HG03442 (cell line): ENCODE measurements around the gene HYDIN.
"Not testable (repeated sequence)": the region's sequence is repeated elsewhere in the genome, so short reads cannot be mapped to it uniquely, and the experiment has no call there.

Experiments used
- ATAC-seq: cut with Tn5 transposase; IDR thresholded peaks from one replicate; pipeline ENCODE4 v1.9.1; 2021; ENCODE audit warnings: mild to moderate bottlenecking, moderate library complexity; ENCODE audit not compliant: unreplicated experiment

The HYDIN gene

DNA sequence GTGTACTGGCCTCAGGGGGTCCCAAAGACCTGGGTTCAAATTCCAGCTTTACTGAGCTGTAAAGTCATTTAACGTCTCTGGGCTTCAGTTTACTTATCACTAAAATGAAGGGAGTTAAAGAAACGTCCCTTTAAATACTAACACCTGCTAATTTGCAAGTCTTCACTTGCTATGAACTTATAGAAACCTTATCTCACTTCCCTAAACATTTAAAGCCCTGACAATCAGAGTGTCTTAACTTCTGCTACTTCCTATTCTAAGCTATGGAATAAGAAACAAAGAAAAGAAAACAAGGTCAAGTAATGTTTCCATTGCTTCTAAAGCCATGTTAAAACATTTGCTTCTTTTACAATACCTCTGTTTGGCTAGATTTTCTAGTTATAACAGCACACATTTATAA is 87.3 kb downstream of the HYDIN start:
- not testable (repeated sequence) for ATAC-seq

DNA sequence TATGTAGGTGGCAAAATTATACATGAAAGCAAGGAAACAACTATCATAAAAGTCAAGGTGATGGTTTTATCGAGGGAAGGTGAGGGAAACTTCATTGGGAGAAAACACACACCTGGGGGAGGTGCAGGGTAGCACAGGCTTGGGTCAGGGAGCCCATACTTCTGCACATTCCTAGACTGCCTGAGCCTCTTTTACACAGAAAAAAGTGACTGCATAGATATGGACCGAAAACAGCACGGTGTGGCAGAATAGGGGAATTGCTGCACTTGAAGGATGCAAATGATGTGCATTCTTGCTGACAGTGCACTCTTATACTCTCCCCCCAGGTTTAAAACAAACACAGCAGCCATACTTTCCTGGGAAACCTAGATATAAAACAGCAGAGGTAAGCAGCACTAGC is 120.0 kb downstream of the HYDIN start:
- ATAC-seq: not testable (repeated sequence)

DNA sequence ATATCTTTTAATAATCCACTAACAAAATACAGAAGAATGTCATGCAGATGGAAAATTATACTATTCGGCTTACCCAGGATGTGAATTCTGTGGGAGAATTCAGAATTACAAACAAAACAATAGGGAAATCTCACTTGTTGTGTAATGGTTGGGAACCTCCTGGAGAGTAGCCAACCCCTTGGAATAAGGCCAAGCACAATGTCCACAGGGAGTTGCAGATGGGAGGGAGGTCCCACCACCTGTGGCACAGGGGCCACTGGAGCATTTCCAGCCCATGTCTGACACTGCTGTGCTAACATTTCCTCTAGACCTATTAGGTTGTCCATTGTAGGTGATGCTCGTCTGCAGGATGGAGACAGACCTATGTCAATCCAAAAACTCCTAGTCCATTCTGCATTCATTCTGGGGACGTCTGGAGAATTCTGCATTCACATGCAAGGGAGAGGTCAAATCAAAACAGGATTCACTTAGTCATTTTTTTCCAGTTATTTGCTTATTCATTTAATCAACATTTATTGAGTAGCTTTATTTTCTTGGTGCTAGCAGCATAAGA is 120.8 kb downstream of the HYDIN start:
- not testable (repeated sequence) for ATAC-seq

GRCh38 chr16:71105881-71106280 is 124.6 kb downstream of the HYDIN start:
- ATAC-seq: not testable (repeated sequence)

DNA sequence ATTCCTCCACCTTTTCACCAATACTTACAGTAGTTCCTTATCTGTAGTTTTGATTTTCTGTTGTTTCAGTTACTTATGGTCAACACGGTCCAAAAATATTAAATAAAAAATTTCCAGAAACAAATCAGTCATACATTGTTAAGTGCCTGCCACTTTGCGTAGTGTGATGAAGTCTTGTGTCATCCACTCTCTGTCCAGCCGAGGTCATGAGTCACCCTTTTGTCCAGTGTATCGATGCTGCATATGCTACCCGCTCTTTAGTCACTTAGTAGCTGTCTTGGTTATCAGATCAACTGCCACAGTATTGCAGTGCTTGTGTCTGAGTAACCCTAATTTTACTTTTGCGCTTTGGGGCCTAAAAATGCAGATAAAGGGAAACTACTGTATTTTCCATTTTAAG is 146.9 kb downstream of the HYDIN start:
- not testable (repeated sequence) for ATAC-seq

DNA sequence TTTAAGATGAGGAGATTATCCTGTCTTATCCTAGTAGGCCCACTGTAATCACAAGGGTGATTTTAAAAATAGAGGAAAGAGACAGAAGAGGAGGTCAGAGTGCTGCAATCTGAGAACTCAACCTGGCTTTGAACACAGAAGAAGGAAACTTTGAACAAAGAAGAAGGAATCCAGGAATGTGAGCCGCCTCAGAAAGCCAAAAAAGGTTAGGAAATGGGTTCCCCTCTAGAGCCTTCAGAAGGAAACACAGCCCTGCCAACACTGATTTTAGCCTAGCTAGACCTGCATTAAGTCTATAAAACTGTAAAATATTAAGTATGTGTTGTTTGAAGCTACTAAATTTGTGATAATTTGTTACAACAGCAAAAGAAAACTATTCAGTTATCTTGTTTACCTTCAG is 149.7 kb downstream of the HYDIN start:
- not testable (repeated sequence) for ATAC-seq

DNA sequence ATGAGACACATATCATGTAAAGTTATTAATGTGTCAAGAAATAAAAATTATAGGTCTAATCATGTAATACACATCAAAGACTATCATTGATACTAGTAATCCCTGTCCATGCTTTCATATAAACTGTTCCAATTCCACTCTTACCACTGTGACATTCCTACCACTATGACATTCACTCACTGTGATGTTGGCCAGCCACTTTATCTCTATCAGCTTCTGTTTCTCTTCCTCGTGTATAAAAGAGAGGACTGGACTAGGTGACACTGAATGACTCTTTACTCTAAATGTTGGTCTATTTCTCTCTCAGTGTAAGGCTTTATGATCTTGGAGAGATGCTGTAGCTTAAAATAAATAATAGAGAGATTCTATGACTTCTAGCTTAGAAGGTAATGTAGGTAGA is 150.3 kb downstream of the HYDIN start:
- ATAC-seq: not testable (repeated sequence)

DNA sequence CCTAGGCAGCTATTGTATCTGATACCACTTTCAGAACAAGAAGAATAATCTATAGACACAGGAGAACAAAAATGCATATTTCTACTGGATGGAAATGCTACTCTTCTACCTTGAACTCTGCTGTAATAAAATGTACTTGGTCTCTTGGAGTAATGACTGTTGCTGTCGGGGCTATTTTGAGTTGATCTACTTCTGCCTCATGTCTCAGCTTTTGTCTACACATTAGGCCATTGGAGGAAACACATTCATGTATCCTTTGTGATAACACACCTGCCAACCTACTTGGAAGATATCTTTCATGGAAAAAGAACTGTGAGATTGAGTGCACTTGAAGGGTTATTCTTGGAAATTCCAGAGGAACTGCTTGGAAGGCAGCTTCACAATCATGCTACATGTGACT is 159.9 kb downstream of the HYDIN start:
- ATAC-seq: not testable (repeated sequence)

DNA sequence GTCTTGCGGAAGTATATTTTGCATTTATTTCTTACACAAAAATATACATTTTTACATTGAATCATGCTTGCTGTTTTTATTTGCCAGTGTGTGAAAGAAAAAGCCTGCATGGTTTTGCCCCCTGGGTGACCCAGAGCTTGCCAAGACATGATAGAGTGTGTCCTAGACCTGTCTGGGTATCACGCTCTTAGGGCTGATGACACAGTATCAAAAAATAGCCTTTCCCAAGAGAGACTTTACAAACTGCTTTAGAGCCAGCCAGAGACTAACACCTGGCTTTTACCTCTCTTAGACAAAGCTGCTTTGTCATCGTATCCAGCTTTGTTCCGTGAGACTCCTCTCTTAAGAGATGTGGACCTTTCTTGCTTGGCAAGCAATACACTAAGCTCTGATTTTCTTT is 160.7 kb downstream of the HYDIN start:
- not testable (repeated sequence) for ATAC-seq

DNA sequence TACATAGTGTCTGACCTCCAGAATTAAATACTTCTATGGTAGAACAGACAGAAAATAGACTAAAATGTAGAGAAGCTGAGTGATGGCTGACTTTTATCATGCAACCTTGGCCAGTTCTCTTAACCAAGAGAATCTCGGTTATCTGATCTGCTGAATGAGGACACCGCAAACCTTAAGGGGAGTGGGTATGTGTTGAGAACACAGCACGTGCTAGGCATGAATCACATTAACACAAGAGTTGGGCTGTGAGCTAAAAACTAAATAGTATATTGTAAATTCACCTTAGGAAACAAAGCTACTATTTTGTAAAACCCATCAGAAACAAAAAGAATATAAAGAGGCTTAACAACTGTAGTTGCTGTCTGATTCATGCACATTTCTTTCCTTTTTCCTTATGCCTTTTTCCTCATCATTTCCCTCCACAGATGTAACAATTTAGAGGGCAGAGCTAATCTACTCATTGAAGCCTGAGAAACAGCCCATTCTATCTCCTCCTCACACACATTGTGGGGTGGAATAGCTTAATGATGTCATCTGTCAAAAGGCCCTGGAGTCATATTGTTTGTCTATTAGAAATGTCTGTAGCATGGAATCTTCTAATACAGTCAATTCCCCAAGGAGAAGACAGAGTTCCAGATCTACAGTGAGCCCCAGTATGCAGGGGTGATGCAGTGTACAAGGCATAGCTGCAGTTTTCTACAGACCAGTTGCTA is 176.5 kb downstream of the HYDIN start:
- ATAC-seq: not testable (repeated sequence)

GRCh38 chr16:71050307-71050706 is 180.2 kb downstream of the HYDIN start:
- not testable (repeated sequence) for ATAC-seq

DNA sequence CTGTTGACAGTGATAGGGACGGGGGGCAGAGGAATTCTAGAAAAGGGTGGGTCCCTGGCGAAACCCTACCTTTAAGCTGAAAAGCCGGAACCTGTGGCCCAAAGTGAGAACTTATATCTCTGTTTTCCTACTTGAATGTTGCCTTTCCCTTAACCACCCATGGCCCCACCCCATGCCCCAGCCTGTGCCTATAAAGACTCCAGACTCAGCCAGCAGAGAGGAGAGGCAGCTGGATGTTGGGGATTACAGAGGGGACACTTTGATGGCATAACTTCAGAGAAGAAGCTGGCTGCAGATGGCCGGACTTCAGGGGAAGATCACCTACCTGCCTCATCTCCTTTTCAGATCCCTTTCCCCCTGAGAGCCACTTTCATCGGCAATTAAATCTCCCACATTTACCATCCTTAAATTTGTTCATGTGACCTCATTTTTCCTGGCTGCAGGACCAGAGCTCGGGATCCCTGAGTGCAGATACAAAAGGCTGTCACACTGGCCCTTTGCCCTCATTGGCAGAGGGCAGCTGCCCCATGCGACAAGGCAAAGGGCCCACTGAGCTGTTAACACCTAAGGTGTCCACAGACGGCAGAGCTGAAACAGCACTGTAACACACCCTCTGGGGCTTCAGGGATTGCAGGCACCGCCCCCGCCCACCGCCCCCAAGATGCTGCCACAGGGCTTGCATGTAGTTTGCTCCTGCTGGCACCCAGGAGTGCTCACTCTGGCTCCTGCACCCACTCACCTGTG is 191.0 kb downstream of the HYDIN start:
- ATAC-seq: not testable (repeated sequence)

- not testable (repeated sequence) for ATAC-seq
These were observed 192.1 kb downstream of the HYDIN start for GRCh38 chr16:71038421-71038820.

- not testable (repeated sequence) for ATAC-seq
These were observed 192.5 kb downstream of the HYDIN start for GRCh38 chr16:71037987-71038386.

GRCh38 chr16:71028032-71028727 is 202.3 kb downstream of the HYDIN start:
- not testable (repeated sequence) for ATAC-seq

GRCh38 chr16:71027511-71027910 is 203.0 kb downstream of the HYDIN start:
- ATAC-seq: not testable (repeated sequence)

DNA sequence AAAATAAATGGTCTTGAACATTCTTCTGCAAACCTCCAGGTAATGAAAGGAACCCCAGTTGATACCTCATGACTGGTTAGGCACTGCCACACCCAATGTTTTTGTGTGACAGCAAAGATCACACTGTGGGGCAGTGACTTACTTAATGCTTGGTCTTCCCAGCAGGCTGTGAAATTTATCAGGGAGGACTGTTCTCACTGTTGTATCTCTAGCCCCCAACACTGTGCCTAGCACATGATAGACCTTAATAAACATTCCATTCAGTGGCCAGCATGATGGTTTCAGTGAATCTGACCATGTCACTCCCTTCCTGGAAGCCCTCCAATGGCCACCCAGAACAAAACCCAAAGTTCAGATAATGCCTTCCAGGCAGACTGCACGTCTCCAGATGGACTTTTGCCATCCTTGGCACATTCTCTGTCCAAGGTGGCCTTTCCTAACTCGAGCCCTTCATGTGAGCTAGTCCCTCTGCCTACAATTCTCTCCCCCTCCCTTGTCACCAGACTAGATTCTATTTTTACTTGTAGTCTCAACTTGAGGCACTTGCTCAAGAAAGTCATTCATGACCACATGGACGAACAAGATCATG is 206.6 kb downstream of the HYDIN start:
- ATAC-seq: not testable (repeated sequence)

GRCh38 chr16:71021961-71022537 is 208.5 kb downstream of the HYDIN start:
- ATAC-seq: not testable (repeated sequence)

GRCh38 chr16:71019067-71019682 is 211.3 kb downstream of the HYDIN start:
- ATAC-seq: not testable (repeated sequence)

GRCh38 chr16:71015419-71015818 is 215.1 kb downstream of the HYDIN start:
- not testable (repeated sequence) for ATAC-seq
